B cell (primary cell): ENCODE measurements around the gene KLHL2. TPM values are rescaled to one million over a fixed set of nuclear protein-coding genes. Genes with fewer than 3 reads are reported as not detected.
"Not testable (repeated sequence)": the region's sequence is repeated elsewhere in the genome, so short reads cannot be mapped to it uniquely, and the experiment has no call there.

ENCODE experiments used
- ATAC-seq: fragments of 200-7000 bp; cut with Tn5 transposase; one replicate; pipeline ENCODE4 v1.10.0; 2021; ENCODE audit warnings: low read depth, mild to moderate bottlenecking, moderate number of reproducible peaks, moderate library complexity
- CTCF ChIA-PET: fragments of 350-600 bp; sonication (Branson Sonifier 250); formaldehyde crosslinking; loops from one replicate; lab custom pipeline; 2021; ENCODE audit warnings: antibody characterized with exemption, inconsistent platforms; lab: Charles Lee
- POLR2A ChIA-PET: fragments of 350-600 bp; sonication (Branson Sonifier 250); formaldehyde crosslinking; loops from one replicate; lab custom pipeline; 2021; ENCODE audit warnings: antibody characterized with exemption; lab: Charles Lee
- DNase-seq: peaks from one replicate; pipeline ENCODE4 v3.0.0; 2013
- H2AFZ ChIP-seq: 2 replicates; pipeline ENCODE4 v1.6.1; 2012; ENCODE audit warnings: mild to moderate bottlenecking, low read depth, low read length; ENCODE audit not compliant: insufficient read depth, poor library complexity, severe bottlenecking
- H3K27ac ChIP-seq, 2 donors: 1 replicate in 1 of 2; 2 replicates in 1 of 2; pipeline ENCODE4 v1.5.1; 2012 to 2013; ENCODE audit warnings: low read length in 2 of 2, mild to moderate bottlenecking in 2 of 2, moderate library complexity in 1 of 2
- H3K27me3 ChIP-seq, 4 experiments: fragments of 200-600 bp in 1 of 4; sonication (generic) in 1 of 4; replicated peaks in 1 of 4; 1 replicate in 2 of 4; 2 replicates in 2 of 4; pipeline versions ENCODE4 v1.6.1 to v1.7.0; 2013 to 2016; ENCODE audit warnings: low read length in 3 of 4, mild to moderate bottlenecking in 2 of 4, mixed read lengths in 1 of 4, moderate library complexity in 1 of 4; ENCODE audit not compliant: insufficient read depth in 4 of 4, control insufficient read depth in 3 of 4; ENCODE audit errors: control extremely low read depth in 1 of 4
- H3K36me3 ChIP-seq, 2 experiments: replicated peaks in 1 of 2; 1 replicate in 1 of 2; 2 replicates in 1 of 2; pipeline versions ENCODE4 v1.6.1 to v1.7.1; 2013; ENCODE audit warnings: low read length in 1 of 2; ENCODE audit not compliant: insufficient read depth in 2 of 2, control insufficient read depth in 1 of 2; ENCODE audit errors: control extremely low read depth in 1 of 2, extremely low read depth in 1 of 2
- H3K4me1 ChIP-seq, 2 donors: fragments of 200-600 bp in 1 of 2; sonication (generic) in 1 of 2; 1 replicate in 1 of 2; 2 replicates in 1 of 2; pipeline versions ENCODE4 v1.5.1 to v1.6.1; 2013 to 2017; ENCODE audit warnings: low read length in 2 of 2; ENCODE audit not compliant: control insufficient read depth in 2 of 2, insufficient read depth in 2 of 2
- H3K4me2 ChIP-seq: replicated peaks from 2 replicates; pipeline ENCODE3; 2012; ENCODE audit warnings: mild to moderate bottlenecking, low read depth, low read length; ENCODE audit not compliant: poor library complexity, severe bottlenecking
- H3K4me3 ChIP-seq, 5 experiments: fragments of 200-600 bp in 1 of 5; sonication (generic) in 1 of 5; 1 replicate in 3 of 5; 2 replicates in 2 of 5; pipeline versions ENCODE4 v1.5.1 to v1.7.0; 2011 to 2016; ENCODE audit warnings: low read length in 4 of 5, mild to moderate bottlenecking in 4 of 5, low read depth in 2 of 5, control low read depth in 1 of 5, moderate library complexity in 1 of 5; ENCODE audit not compliant: insufficient read depth in 1 of 5; ENCODE audit errors: control extremely low read depth in 1 of 5, extremely low read depth in 1 of 5
- H3K79me2 ChIP-seq: fragments of 200-600 bp; sonication (generic); one replicate; pipeline ENCODE4 v1.6.0; 2016; ENCODE audit warnings: low read length; ENCODE audit not compliant: control insufficient read depth, insufficient read depth
- H3K9ac ChIP-seq: fragments of 200-600 bp; sonication (generic); 2 replicates; pipeline ENCODE4 v1.6.1; 2017; ENCODE audit warnings: mild to moderate bottlenecking, low read length, moderate library complexity
- H3K9me3 ChIP-seq, 3 donors: one replicate each; pipeline versions ENCODE4 v1.6.1 to v1.7.1; 2013; ENCODE audit warnings: low read length in 2 of 3; ENCODE audit not compliant: control insufficient read depth in 2 of 3, insufficient read depth in 1 of 3; ENCODE audit errors: control extremely low read depth in 1 of 3
- H4K20me1 ChIP-seq: 2 replicates; pipeline ENCODE4 v1.6.0; 2012; ENCODE audit warnings: mild to moderate bottlenecking, low read length; ENCODE audit not compliant: insufficient read depth, control insufficient read depth, poor library complexity, severe bottlenecking
- H3K27ac Mint-ChIP-seq: one replicate; pipeline ENCODE4 v1.8.0; 2021; ENCODE audit warnings: mixed read lengths
- H3K27me3 Mint-ChIP-seq: one replicate; pipeline ENCODE4 v1.8.0; 2021; ENCODE audit warnings: mixed read lengths
- H3K4me1 Mint-ChIP-seq: one replicate; pipeline ENCODE4 v1.8.0; 2021; ENCODE audit warnings: mixed read lengths
- H3K4me3 Mint-ChIP-seq: one replicate; pipeline ENCODE4 v1.8.0; 2021; ENCODE audit warnings: mixed read lengths
- H3K9me3 Mint-ChIP-seq: one replicate; pipeline ENCODE4 v1.8.0; 2022; ENCODE audit warnings: mixed read lengths; ENCODE audit not compliant: insufficient read depth
- WGBS: methylation state at CpG from one replicate; pipeline ENCODE4 v1.1.5; 2013; ENCODE audit warnings: missing lambda C conversion rate; ENCODE audit not compliant: insufficient coverage; 5-methylcytosine and 5-hydroxymethylcytosine counted together
- intact Hi-C: fragments of 100-400 bp; cut with micrococcal nuclease; formaldehyde crosslinking; loops from one replicate; pipeline ENCODE4 v1.10.0; 2022
- polyA plus RNA-seq: library from polyadenylated mRNA; depleted of rRNA; stranded (reverse); fragments of >200 nt; gene quantifications from 2 replicates; pipeline ENCODE4 v1.2.3, GENCODE V29; 2012
- total RNA-seq, 2 donors: library from RNA; stranded (reverse); fragments of 120-200 nt in 1 of 2; gene quantifications; 1 replicate in 1 of 2; 2 replicates in 1 of 2; pipeline versions ENCODE4 v1.2.3 to v1.2.4, GENCODE V29; 2013 to 2022

The KLHL2 gene
- total and polyA plus RNA-seq, 2 donors (not counting 1 experiment from before 2014, with no cell fraction given), result 7.8 to 77.5 TPM

GRCh38 chr4:165240761-165241160 lies 33.4 kb downstream of the KLHL2 start:
- H4K20me1 ChIP-seq, H3K27me3 Mint-ChIP-seq, POLR2A ChIA-PET, H3K4me1 ChIP-seq, H3K36me3 ChIP-seq, H3K9me3 Mint-ChIP-seq, H3K27ac Mint-ChIP-seq, H3K27me3 ChIP-seq, ATAC-seq, H2AFZ ChIP-seq, H3K4me2 ChIP-seq, H3K9ac ChIP-seq, DNase-seq, CTCF ChIA-PET, H3K9me3 ChIP-seq, H3K79me2 ChIP-seq, H3K27ac ChIP-seq, H3K4me3 ChIP-seq, intact Hi-C loops, H3K4me3 Mint-ChIP-seq: not testable (repeated sequence)
- peaks cover 17% of the 10 kb centered on the region for H3K4me1 Mint-ChIP-seq

- H3K4me3 ChIP-seq, ATAC-seq, H3K9me3 ChIP-seq, H3K4me1 Mint-ChIP-seq, H3K9ac ChIP-seq, H3K27ac Mint-ChIP-seq, H3K4me1 ChIP-seq, H3K27ac ChIP-seq, intact Hi-C loops, DNase-seq, H3K4me3 Mint-ChIP-seq, H3K4me2 ChIP-seq, CTCF ChIA-PET, H3K36me3 ChIP-seq, H3K9me3 Mint-ChIP-seq, H4K20me1 ChIP-seq, POLR2A ChIA-PET, H3K27me3 ChIP-seq, H3K27me3 Mint-ChIP-seq, H2AFZ ChIP-seq: not testable (repeated sequence)
- H3K79me2 ChIP-seq, result peaks cover 10% of the 10 kb centered on the region
- WGBS, result 100% methylated on average over 1 of the region's 2 CpGs
These were observed 36.8 kb downstream of the KLHL2 start for GRCh38 chr4:165244148-165244547.

GRCh38 chr4:165244587-165245186 lies 37.3 kb downstream of the KLHL2 start:
- ATAC-seq, DNase-seq, H3K9me3 Mint-ChIP-seq, H3K4me1 ChIP-seq, H3K4me1 Mint-ChIP-seq, H3K36me3 ChIP-seq, H3K9me3 ChIP-seq, H3K27me3 ChIP-seq, H3K27ac Mint-ChIP-seq, H3K4me3 Mint-ChIP-seq, H3K27me3 Mint-ChIP-seq, H3K9ac ChIP-seq, CTCF ChIA-PET, H4K20me1 ChIP-seq, H3K4me2 ChIP-seq, POLR2A ChIA-PET, H3K27ac ChIP-seq, H2AFZ ChIP-seq, H3K4me3 ChIP-seq, H3K79me2 ChIP-seq, intact Hi-C loops: not testable (repeated sequence)
- WGBS, result 100% methylated on average over 1 of the region's 10 CpGs
